Endothelial cell (in vitro differentiated cells): ENCODE measurements around the gene ZNF439. TPM values are rescaled to one million over a fixed set of nuclear protein-coding genes. Genes with fewer than 3 reads are reported as not detected.

Experiments used
- DNase-seq: peaks from one replicate; pipeline ENCODE4 v3.0.0; 2021; ENCODE audit warnings: low spot score
- H3K27ac Mint-ChIP-seq: one replicate; pipeline ENCODE4 v1.8.0; 2021; ENCODE audit warnings: mixed read lengths, inconsistent platforms; ENCODE audit not compliant: unreplicated experiment
- H3K27me3 Mint-ChIP-seq: one replicate; pipeline ENCODE4 v1.8.0; 2021; ENCODE audit warnings: mild to moderate bottlenecking, moderate library complexity, mixed read lengths, inconsistent platforms; ENCODE audit not compliant: unreplicated experiment
- H3K36me3 Mint-ChIP-seq: one replicate; pipeline ENCODE4 v1.8.0; 2021; ENCODE audit warnings: mild to moderate bottlenecking, low read depth, mixed read lengths, inconsistent platforms; ENCODE audit not compliant: unreplicated experiment
- H3K4me1 Mint-ChIP-seq: one replicate; pipeline ENCODE4 v1.8.0; 2021; ENCODE audit warnings: mild to moderate bottlenecking, mixed read lengths, inconsistent platforms; ENCODE audit not compliant: unreplicated experiment
- H3K4me3 Mint-ChIP-seq: one replicate; pipeline ENCODE4 v1.8.0; 2021; ENCODE audit warnings: mild to moderate bottlenecking, mixed read lengths, inconsistent platforms; ENCODE audit not compliant: unreplicated experiment
- H3K9me3 Mint-ChIP-seq: one replicate; pipeline ENCODE4 v1.8.0; 2021; ENCODE audit warnings: mixed read lengths, inconsistent platforms; ENCODE audit not compliant: unreplicated experiment
- CTCF ChIP-seq: fragments of 200-600 bp; sonication (generic); IDR thresholded peaks from one replicate; pipeline ENCODE4 v1.5.0; 2021; ENCODE audit warnings: antibody characterized with exemption; ENCODE audit not compliant: unreplicated experiment
- long read RNA-seq: library from polyadenylated mRNA; unstranded; transcript quantifications from one replicate; pipeline ENCODE4 v2.0.0, GENCODE V29; 2020; ENCODE audit not compliant: unreplicated experiment
- total RNA-seq: library from RNA; stranded (reverse); fragmentation: NEBNext Ultra II Directional; extraction: Animal tissue kit (Norgen Biotek cat#: 25700); gene quantifications from one replicate; pipeline ENCODE4 v1.2.1, GENCODE V29; 2021; ENCODE audit not compliant: unreplicated experiment

The ZNF439 gene
- 0.18 TPM for total RNA-seq
- long read RNA-seq: 0 reads

- H3K4me3 Mint-ChIP-seq: no peak within 1 kb of the TSS
- TF ChIP-seq CTCF: no peak
- no peaks in the 10 kb centered on the region for H3K4me1 Mint-ChIP-seq
- H3K27me3 Mint-ChIP-seq: peaks cover 7% of the 10 kb centered on the region
- H3K36me3 Mint-ChIP-seq: peaks cover 18% of the 10 kb centered on the region
- no peak for DNase-seq
- H3K9me3 Mint-ChIP-seq: peaks cover 37% of the 10 kb centered on the region
- H3K27ac Mint-ChIP-seq: no peak within 1 kb of the TSS
Measured at GRCh38 chr19:11848594-11849469, at the start of gene ZNF439. Gene ZNF439 (plus strand): TSS chr19:11848726. CDS start chr19:11848868, 142 bp downstream.

- no peak overlapping the region for H3K4me3 Mint-ChIP-seq
- TF ChIP-seq CTCF: no peak
- peaks cover 30% of the 10 kb centered on the region for H3K9me3 Mint-ChIP-seq
Measured at GRCh38 chr19:11806354-11807098, 42.0 kb upstream of the ZNF439 start.

DNA sequence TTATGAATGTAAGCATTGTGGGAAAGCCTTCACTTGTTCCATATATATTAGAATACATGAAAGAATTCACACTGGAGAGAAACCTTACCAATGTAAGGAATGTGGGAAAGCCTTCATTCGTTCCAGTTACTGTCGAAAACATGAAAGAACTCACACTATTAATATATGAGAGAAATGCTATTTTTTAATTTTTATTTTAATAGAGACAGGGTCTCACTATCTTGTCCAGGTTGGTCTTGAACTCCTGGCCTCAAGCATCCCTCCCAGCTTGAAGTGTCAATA lies 41.5 kb upstream of the ZNF439 start:
- H3K9me3 Mint-ChIP-seq: peaks cover 30% of the 10 kb centered on the region
- no peak overlapping the region for H3K27ac Mint-ChIP-seq
- H3K4me3 Mint-ChIP-seq: no peak overlapping the region
- DNase-seq: no peak
- no peaks in the 10 kb centered on the region for H3K36me3 Mint-ChIP-seq
- H3K4me1 Mint-ChIP-seq: no peaks in the 10 kb centered on the region
- H3K27me3 Mint-ChIP-seq: peaks cover 2% of the 10 kb centered on the region
- TF ChIP-seq CTCF: no peak

More at GRCh38 chr19:11806354-11807098, 42.0 kb upstream of the ZNF439 start:
- H3K27ac Mint-ChIP-seq: no peak overlapping the region
- no peak for DNase-seq
- peaks cover 2% of the 10 kb centered on the region for H3K27me3 Mint-ChIP-seq
- H3K4me1 Mint-ChIP-seq: no peaks in the 10 kb centered on the region
- H3K36me3 Mint-ChIP-seq: no peaks in the 10 kb centered on the region

GRCh38 chr19:11813703-11814028 lies 34.9 kb upstream of the ZNF439 start:
- Mint-ChIP-seq H3K27me3 (peaks cover 3% of the 10 kb centered on the region), H3K27ac (no peak overlapping the region)
- no peak for TF ChIP-seq CTCF

More at GRCh38 chr19:11813703-11814028, 34.9 kb upstream of the ZNF439 start:
- no peak overlapping the region for H3K4me3 Mint-ChIP-seq
- no peaks in the 10 kb centered on the region for H3K36me3 Mint-ChIP-seq
- H3K4me1 Mint-ChIP-seq: no peaks in the 10 kb centered on the region
- no peak for DNase-seq
- peaks cover 30% of the 10 kb centered on the region for H3K9me3 Mint-ChIP-seq
